NCI-H1436 treated with DMSO at 0.1 percent for 48 hours (cell line): ENCODE data around the gene RNF217.
"Not testable (repeated sequence)": the region's sequence is repeated elsewhere in the genome, so short reads cannot be mapped to it uniquely, and the experiment has no call there.

Experiments used
- DNase-seq: peaks from one replicate; lab custom pipeline; 2025; lab: John Stamatoyannopoulos, UW

The RNF217 gene

GRCh38 chr6:125058546-125058945, 96.3 kb downstream of the RNF217 start:
- no peak for DNase-seq

GRCh38 chr6:125063307-125063706, 101.1 kb downstream of the RNF217 start:
- DNase-seq, result no peak

DNA sequence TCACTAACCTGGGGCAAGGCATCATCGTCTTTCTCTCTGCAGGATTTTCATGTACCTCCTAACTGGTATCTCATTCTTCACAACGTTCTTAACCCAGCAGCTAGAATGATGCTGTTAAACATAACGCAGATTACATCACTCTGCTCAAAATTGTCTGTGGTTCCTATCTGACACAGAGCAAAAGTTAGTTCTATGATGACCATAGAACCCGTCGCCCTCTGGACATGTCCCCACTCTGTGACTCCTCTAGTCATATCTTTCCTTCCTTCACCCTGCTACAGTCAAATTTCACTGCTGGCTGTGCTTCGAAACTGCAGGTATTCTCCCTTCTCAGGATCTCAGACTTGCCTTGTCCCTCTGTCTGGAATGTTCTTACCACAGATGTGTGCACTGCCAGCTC, 103.9 kb downstream of the RNF217 start:
- no peak for DNase-seq

DNA sequence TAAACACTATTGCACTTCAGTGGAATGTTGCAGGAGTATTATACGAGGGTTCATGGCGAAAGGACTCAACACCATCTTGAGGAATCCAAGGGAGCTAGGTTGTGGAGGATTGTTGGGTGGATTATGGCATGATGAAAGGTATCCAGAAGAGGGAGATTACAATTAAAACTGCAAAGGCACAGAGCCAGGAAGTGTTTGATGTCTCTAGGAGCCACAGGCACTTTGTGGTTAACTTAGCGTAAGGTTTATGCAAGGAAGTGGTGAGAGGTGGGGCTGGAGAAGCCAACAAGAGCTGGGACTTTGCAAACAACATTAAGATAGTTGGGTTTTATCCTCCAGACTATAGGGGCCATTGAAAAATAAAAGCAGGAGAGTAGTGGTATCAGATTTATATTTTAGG, 104.7 kb downstream of the RNF217 start:
- DNase-seq, result no peak

- DNase-seq, result no peak
Measured at GRCh38 chr6:125067552-125067951, 105.3 kb downstream of the RNF217 start.

GRCh38 chr6:125073071-125073470, 110.8 kb downstream of the RNF217 start:
- DNase-seq, result no peak

- DNase-seq, result no peak
Measured at GRCh38 chr6:125074120-125074519, 111.9 kb downstream of the RNF217 start.

GRCh38 chr6:125075073-125075472, 112.8 kb downstream of the RNF217 start:
- DNase-seq, result not testable (repeated sequence)

DNA sequence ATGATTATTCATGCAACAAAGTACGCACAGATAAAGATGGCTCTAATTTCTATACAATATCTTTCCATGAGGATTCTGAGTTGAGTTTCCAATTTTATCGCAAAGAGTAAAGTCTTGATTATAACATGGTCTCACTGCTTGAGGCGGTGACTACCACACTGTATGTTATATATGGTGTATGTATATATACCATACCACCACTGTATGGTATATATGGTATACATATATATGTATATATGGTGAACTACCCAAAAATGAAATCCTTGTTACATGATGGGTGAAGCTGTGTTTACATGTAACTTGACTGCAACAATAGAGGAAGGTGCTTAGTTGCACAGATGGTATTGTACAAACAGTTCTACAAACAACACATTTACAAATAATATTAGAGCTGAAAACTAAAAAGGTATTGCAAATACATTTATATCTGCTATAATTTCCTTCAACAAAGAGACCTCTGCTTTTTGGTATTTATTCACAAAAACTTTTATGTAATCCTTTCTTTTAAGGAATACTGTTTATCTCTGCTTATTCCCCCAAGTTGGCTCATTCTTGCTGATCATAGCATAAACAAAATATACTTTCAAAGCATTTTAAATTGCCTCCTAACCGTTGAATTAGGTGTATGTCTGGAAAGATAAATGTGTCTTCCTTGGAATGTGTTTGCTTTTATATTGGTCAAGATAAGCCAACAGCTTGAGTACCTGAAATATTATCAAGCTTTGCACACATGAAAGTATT, 113.7 kb downstream of the RNF217 start:
- no peak for DNase-seq

- no peak for DNase-seq
Measured at GRCh38 chr6:125076482-125076742, 114.2 kb downstream of the RNF217 start.

DNA sequence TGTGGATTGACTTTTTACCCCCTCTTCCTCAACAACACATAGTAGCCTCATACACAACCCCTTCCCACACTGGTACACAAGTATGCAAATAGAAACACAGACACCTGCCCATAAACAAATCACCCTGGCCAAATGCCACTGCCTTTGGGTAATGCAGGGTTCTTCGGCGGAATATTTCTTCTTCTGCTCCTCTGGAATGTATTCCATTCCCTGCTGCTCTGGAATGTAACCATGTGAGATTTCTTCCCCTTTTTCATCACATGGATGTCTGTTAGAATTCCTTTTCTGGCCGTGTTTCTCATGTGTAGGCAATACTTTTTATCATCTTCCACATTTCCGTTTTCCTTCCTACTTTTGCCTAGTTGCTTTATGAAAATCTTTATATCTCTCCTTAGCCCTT, 115.2 kb downstream of the RNF217 start:
- no peak for DNase-seq

DNA sequence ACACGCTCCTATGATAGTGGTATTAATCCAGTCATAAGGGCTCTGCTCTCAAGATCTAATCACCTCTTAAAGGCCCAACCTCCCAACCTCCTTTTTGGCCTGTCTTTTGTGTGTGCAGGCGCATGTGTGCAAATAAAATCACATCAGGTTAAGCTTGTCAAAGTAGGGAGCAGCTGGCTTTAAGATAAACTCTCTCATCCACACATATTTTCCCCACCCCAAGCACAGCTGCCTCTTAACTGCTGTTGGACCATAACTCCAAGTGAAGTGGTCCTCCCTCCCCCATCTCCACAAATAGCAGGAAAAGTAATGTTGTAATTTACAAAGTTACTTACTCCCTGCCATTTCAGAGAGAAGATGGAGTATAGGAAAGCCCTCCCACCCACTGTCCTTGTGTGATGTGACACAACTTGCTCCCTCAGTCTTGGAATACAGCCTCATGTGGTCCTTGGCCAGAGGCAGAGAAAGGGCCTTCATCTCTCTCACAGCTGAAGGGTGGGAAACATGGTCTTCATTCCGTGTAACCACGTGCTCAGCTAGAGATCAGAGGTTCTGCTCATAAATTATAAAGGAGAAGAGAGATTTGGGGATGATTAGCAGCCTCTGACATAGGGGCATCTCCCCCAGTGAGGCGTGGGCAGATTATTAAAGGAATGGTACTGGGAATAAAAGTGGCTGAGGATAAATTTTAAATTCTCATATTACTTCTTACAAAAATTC, 116.5 kb downstream of the RNF217 start:
- DNase-seq, result no peak

DNA sequence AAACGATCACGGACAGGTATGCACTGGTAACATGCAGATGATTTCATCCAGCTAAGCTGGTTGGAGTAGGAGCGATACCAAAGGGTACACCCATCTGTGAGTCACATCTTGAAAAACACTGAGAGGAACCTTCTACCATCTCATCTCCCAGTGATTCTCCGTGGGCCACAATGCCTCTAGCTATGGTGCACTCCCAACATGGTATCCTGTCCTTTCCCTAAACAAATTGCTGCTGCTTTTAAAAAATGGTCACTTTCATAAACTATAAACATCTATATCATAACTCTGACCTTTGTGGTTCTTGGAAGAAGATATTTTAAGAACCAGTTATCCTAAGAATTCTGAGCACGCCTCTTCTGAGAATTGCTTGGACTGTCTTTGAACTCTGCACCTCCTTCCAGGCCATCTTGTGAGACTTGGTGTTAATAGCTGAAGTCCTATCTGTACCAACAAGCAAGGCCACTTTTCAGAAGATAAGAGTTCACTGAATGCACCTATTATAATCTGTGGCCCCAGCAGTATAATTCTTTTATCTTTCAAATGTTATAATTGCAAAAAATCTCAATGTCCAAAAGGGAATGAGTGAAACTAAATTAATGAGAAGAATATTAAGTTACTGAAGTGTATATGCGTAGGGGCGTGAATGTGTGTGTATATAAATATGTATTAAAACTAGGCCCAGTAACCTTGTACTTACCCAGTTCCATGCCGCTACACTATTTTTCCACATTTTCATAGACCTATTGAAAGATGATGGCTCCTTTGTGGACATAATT, 120.9 kb downstream of the RNF217 start:
- DNase-seq, result no peak

DNA sequence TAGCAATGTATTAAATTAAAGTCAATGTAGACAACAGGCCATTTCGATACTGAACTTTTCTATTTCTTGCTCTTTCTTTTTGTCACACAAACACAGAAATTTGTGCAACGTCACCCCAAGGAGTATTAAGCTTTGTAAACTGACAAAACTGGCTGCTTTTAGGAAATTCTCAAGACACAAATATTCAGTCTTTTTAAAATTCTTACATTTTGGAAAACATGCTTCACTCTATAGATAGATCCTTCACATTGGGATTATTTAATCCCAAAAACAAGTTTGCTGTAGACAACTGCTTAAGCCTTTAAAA, 121.4 kb downstream of the RNF217 start:
- DNase-seq, result no peak

- DNase-seq, result no peak
Measured at GRCh38 chr6:125086716-125087115, 124.5 kb downstream of the RNF217 start.

- no peak for DNase-seq
Measured at GRCh38 chr6:125088963-125089362, 126.7 kb downstream of the RNF217 start.

- no peak for DNase-seq
Measured at GRCh38 chr6:125094563-125094962, 132.3 kb downstream of the RNF217 start.

DNA sequence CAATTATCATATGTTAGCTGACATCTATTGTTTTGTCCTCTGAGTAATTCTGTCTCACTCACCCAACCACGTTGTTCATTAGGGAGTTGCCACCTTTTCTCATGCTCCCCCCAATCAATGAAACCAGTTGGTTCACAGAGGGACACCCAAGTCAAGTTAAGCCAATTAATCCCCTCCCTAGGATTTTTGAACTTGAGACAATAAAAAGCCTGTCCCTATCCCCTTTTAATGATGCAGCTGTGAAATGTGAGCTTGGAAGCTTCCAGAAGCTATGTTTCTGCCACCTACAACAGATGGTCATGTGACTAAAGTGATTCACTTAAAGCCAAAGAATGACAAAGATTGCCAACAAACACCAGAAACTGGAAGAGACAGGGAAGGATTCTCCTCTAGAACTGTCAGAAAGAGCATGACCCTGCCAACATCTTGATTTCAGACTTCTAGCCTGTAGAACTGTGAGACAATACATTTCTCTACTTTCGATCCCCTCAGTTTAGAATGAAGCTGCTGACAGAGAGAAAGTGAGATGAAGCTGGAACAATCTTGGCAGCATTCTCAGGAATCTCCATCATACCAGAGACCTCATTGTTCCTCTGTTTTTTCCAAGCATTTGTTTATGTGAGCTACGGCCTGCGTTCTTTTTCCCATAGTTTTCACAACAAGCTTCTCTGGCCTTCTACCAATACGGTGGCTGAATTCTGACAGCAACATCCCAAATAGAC, 133.5 kb downstream of the RNF217 start:
- DNase-seq, result no peak

GRCh38 chr6:125097186-125097585, 134.9 kb downstream of the RNF217 start:
- DNase-seq, result no peak

DNA sequence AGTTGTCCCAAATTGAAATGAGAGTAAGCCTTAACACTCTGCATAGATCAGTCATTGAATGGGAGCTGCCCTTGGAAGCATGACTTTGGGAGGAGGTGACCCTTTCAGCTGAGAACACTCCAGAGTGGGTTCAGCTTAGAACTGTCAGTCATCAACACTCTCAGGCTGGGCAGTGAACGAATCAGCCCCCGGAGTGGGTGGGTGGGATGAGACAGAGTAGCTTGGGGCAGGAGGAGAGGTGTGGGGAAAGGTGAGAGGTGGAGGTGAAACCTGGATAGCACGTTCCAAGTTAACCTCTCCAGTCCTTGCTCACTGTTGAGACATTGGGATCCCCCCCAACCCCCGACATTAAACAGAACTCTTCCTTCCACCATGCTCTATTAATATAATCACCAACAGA, 136.0 kb downstream of the RNF217 start:
- DNase-seq, result no peak

- DNase-seq, result peak; percentile 2
Measured at GRCh38 chr6:125099211-125100073, 137.2 kb downstream of the RNF217 start.
